ENCODE measurements around the gene CASZ1.

The CASZ1 gene

DNA sequence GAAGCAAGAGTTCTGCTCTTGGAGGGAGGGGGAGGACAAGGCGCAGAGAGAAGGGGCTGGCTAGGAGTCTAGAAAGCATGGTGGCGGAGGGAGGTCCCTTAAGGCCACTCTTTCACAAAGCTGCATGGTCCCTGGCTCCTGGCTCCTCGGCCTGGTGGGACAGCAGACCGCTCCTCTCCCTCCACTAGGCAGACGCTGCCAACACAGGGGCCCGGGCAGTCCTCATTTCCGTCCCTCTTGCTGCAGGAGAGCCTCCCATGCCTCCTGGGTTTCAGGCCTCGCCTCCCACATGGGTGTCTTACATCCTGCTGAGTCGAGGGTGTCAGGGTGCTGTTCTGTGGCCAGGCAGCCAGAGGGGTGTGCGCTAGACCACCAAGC, 108.0 kb downstream of the CASZ1 start:
- TF ChIP-seq GATA3 (IDR thresholded peaks at IDR 0.05; ENCODE audit: low read depth, low read length): no peak
- TF ChIP-seq GATA2 (IDR thresholded peaks at IDR 0.05; ENCODE audit: low read depth, low read length): no peak

DNA sequence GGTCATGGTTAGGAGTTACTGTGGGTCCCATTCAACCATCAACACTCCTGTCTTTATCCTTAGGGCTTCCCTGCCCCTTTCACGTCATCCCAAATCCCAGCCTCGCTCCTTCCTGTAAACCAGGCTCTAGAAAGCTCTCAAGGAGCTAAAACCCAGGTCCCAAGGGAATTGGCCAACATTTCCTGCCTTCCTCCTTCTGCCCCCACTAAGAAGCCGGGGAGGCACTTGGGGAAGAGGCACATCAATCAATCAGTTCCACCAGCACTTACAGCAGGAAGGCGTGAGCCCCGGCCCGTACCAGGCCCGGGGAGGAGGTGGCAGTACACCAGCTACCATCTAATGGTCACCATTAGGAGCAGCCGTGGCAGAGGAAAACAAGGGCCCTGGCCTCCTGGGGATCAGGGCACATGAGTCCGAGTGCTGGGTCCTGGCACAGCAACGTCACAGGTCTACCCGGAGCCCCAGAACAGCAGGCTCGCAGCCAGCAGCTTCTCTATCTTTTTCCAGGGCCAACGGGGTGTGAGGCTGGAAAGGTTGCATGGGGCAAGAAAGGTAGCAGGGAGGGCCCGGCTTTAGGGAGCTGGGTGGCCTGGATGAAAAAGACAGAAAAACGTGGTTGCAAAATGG, 108.6 kb downstream of the CASZ1 start:
- TF ChIP-seq GATA3 (IDR thresholded peaks at IDR 0.05; ENCODE audit: low read depth, low read length) (no peak), GATA2 (IDR thresholded peaks at IDR 0.05; ENCODE audit: low read depth, low read length) (no peak)

DNA sequence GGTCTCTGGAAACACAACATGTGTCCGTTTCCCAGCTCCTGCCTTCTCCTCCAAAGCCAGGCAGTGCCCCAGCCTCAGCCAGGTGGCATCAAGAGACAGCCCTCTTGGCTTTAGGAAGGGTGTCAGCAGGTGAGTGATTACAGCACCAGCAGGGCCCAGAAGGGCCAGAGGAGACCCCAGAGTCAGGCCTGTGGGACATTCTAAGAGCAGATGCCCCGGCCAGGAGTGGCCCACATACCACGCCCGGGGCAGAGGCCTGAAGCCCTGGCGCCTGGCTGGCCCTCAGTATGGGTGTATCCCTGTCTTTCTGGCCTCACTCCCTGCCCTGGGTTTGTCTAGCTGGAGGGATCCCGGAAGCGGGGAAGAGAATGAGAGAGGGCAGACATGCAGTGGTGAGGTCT, 109.2 kb downstream of the CASZ1 start:
- TF ChIP-seq GATA2 (IDR thresholded peaks at IDR 0.05; ENCODE audit: low read depth, low read length): no peak
- no peak for TF ChIP-seq GATA3 (IDR thresholded peaks at IDR 0.05; ENCODE audit: low read depth, low read length)

DNA sequence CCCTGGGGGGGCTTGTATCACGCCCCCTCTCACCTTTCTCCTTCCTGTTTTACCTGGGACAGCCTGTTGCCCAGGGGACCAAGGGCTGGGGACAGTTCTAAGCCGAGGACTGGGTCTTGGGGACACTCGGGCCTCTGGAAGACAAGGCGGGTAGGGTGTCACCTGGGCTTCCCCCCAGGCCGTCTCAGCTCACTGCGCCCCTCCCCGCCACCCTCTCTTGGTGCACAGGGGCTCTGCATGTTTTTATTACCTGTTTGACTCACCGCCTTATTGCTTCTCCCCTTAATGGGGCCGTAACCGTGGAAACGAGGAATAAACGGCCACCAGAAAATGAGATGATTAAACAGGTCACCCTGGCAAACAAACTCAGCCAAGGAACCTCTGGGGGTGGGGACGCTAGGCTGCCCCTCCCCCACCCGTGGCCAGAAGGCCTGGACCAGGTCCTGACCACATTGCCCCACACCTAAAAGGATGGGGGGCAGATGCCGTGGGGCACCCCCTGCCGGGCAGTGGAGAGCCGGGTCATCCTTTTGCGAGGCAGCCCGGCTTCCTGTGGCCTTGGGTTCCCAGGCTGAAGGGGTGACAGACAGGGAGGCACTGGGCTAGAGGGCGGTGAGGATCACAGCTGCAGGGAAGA, 109.9 kb downstream of the CASZ1 start:
- TF ChIP-seq GATA2 (IDR thresholded peaks at IDR 0.05; ENCODE audit: low read depth, low read length) (no peak), GATA3 (IDR thresholded peaks at IDR 0.05; ENCODE audit: low read depth, low read length) (no peak)

DNA sequence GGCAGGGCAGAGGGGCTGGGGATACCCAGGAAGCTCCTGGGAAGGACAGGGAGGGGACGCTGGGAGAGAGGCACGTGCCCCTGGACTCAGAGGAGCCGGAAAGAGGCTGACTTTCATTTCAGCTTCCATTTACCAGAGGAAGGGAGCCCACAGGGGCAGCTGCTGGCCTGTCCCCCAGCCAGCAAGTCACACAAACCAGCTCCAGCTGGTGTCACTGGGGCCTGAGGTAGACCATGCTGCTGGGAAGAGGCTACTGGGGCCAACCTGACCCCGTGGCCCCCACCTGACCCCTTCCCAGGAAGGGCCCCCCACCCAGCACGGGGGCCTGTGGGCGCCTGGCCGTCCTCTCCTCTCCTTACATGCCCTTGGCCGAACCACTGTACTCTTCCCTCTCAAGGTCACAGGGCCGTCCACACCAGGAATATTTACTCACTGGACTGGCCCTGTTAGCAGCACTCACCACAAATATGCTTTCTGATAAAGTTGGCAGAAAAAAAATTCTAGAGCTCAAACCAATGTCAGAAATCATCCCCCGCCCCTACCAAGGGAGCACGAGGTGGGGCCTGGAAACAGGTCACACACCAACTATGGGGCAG, 110.5 kb downstream of the CASZ1 start:
- no peak for TF ChIP-seq GATA3 (IDR thresholded peaks at IDR 0.05; ENCODE audit: low read depth, low read length)
- TF ChIP-seq GATA2 (IDR thresholded peaks at IDR 0.05; ENCODE audit: low read depth, low read length): no peak

DNA sequence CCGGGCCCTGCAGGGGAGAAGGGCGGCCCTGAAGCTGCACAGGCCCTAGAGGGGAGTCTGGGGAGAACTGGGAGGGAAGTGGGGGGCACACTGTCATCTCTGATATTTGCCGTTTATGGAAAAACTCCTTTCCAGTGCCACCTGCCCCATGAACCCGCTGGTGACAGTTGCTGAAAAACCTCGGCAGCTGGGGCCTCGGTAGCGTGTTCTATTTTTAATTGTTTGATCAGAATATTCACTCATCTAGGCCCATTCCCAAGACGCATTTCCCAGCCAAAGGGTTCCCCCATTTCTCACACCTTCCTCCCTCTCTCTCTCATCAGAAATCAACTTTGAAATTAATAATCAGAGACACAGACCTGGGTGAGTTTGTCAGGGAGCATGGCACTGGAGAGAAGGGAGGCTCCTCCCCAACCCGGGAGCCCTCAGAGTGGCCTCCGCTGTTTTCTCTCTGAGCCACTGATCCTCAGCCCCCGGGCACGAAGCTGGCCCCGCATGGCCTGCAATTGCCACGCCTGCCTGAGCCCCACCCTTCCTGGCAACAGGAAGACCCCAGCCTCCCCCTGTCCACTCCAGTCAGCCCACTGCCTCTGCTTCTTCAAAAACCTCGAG, 111.1 kb downstream of the CASZ1 start:
- TF ChIP-seq GATA3 (IDR thresholded peaks at IDR 0.05; ENCODE audit: low read depth, low read length): no peak
- TF ChIP-seq GATA2 (IDR thresholded peaks at IDR 0.05; ENCODE audit: low read depth, low read length): no peak

DNA sequence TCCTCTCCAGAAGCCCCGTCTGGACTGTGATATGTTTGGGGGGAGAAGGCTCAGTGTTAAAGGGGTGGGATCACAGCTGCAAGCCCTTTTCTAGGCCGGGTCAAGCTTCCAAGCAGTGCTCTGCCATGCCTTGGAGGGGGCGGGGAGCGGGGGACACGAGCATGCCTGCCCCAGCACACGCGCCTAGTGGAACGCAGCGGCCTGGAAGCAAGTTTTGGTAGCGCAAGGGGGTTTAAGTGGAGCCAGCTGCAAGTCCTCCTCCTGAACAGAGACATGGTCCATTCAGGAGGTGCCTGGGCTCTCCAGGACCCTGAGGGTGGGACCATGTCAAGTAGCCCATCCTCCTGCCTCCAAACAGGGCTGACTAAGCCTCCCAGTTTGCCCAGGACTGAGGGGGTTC, 112.2 kb downstream of the CASZ1 start:
- TF ChIP-seq GATA3 (IDR thresholded peaks at IDR 0.05; ENCODE audit: low read depth, low read length) (no peak), GATA2 (IDR thresholded peaks at IDR 0.05; ENCODE audit: low read depth, low read length) (no peak)

DNA sequence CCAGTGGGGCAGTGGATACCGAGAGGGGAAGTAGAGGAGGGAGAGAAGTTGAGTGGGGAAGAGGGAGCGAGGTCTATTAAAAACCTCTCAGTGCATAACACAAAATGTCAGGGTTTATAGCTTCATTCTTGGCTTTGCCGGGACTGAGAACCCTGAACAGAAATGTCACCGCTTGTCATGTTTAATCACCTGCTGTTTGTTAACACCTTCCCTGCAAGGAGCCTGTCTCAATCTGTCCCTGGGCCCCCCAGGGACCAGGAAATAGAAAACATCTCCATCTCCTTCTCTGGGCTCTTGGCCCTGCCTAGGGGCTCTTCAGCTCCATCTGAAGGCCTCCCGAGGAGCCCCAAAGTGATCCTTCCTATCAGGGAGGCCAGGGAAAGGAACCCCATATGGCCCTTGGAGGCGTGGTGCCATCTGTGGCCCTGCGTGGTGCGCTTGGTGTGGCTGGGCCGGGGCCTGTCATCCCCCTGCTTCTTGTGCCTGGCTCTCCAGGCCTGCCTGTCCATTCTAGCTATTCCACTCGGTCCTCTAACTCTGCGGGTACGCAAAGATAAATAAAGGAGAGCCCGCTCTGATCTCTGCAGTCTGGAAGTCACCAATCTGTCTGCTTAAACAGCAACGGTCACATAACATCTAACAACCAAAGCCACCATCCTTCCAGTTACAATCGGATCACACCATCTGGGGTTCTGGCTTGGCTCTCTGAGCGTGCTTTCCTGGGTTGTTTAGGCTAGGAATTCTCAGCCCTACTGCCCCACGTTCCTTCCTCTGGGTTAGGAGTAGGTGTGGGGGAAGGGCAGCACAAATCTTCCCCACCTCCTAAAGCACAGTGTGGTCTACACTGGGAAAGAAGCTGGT, 113.8 kb downstream of the CASZ1 start:
- TF ChIP-seq GATA2 (IDR thresholded peaks at IDR 0.05; ENCODE audit: low read depth, low read length) (no peak), GATA3 (IDR thresholded peaks at IDR 0.05; ENCODE audit: low read depth, low read length) (no peak)

DNA sequence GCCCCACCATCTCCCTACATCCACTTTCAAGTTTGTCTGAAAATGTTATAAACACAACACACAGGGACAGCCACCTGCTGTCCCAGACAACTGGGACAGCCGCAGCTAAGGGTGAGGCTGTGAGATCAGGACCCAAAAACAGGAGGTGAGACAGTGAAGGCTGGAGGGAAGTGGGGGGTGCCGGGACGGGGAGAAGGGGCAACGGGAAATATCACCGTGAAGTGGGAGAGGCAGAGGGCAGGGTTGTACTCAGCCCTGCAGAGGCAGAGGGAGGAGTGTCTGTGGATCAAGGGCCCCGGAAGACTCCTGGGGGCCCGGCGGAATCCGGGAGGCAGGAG, 114.4 kb downstream of the CASZ1 start:
- no peak for TF ChIP-seq GATA3 (IDR thresholded peaks at IDR 0.05; ENCODE audit: low read depth, low read length)
- TF ChIP-seq GATA2 (IDR thresholded peaks at IDR 0.05; ENCODE audit: low read depth, low read length): no peak

DNA sequence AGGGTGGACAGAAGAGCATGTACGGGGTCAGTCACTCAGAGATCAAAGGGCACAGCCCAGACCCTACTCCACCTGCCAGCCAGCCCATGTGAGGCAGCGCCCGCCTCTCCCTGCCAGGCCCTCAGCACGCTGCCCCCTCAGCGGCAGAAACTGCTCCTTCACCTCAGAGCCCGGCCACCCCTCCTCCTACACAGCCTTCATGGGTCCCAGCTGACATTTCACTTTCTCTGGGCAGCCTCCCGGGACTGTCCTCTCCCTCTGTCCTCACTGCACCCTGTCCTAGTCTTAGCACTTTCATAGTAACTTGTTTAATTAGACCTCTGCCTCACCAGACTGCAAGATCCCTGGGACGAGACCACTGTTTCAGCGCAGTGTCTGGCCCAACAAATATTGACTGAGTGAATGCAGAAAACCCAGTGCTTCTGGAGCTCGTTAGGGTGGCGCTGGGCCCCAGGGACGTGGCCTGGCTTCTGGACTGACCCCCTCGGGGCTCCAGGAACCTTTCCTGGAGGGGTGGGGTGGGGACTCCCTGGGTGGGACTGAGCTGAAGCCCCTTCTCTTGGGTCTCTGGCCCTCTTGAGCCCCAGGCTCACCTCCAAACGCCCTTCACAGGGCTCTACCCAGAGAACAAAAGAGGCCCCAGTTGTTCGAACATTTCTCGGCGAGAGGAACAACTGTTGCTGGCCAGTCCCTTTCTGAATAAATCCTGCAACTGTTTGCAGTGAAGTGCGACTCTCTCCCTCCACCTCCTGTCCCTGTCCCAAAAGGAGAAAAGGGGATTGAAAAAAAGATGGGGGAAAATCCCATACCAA, 114.9 kb downstream of the CASZ1 start:
- no peak for TF ChIP-seq GATA2 (IDR thresholded peaks at IDR 0.05; ENCODE audit: low read depth, low read length)
- TF ChIP-seq GATA3 (IDR thresholded peaks at IDR 0.05; ENCODE audit: low read depth, low read length): no peak

DNA sequence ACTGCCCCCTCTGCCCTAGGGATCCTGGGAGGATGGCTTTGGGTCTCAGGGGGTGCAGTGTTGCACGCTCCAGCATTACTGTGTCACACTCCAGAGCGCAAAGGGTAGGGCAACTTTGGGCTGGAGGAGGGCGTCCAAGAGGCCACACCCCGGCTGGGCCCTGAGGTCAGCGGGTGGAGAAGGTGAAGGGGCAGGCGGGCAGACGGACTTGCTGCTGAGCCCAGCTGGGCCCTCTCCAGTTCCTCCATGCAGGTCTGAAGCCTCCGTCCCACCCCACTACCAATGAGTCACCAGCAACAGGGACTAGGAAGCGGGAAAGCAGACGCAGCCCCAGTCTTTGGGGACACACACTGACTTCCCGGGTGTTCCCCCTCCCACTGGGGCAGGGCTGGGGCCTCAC, 116.0 kb downstream of the CASZ1 start:
- TF ChIP-seq GATA2 (IDR thresholded peaks at IDR 0.05; ENCODE audit: low read depth, low read length) (no peak), GATA3 (IDR thresholded peaks at IDR 0.05; ENCODE audit: low read depth, low read length) (no peak)

DNA sequence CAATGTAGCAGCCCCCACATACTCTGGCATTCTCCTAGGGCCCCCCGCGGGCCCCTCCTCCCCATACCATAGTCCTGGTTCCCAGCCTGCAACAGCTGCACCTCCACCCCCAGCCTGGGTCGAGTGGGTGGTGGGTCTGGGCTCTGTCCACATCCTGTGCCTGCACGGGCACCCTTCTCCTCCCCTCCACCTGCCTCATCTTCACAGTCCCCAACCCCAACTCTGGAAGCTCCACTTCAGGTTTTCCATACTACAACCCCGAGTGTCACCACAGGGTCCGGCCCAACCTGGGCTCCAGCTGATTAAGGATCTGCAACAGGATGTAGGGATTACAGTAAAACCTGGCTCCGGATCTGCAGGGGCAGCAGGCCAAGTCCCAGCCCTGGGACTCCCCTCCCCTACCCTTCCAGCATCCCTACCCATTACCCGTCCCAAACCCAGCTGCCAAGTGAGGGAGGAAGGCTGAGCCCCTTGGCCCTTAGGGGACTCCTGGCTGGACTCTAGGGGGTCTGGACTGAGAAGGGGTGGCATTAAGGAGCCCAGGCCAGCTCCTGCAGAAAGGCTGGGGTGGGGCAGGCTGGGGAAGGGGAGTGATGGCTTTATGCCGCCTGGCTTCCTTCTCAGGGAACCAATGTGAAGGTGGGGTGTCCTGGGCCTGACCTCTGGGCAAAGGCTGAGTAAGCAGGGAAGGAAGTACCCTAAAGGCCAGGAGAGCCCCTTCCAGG, 116.8 kb downstream of the CASZ1 start:
- no peak for TF ChIP-seq GATA3 (IDR thresholded peaks at IDR 0.05; ENCODE audit: low read depth, low read length)
- TF ChIP-seq GATA2 (IDR thresholded peaks at IDR 0.05; ENCODE audit: low read depth, low read length): peak; percentile 73

DNA sequence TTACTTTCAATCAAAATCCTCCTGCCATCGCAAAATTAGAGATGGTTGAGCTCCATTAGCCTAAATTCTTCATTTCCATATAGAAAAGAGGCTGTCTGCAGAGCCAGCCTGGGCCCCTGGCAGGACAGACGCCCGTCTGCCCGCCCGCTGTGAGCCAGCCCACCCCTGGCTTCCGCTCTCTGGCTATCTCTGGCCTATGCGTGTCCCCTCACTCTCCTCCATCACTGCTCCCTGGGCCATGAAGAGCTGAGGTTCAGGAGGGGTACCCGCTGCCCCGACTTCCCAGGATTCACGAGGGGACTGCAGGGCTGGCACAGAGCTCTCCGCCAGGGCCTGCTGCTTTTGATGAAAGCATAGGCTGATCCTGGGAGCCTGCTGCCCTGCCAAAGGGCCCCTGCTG, 117.6 kb downstream of the CASZ1 start:
- no peak for TF ChIP-seq GATA2 (IDR thresholded peaks at IDR 0.05; ENCODE audit: low read depth, low read length)
- no peak for TF ChIP-seq GATA3 (IDR thresholded peaks at IDR 0.05; ENCODE audit: low read depth, low read length)

All from SH-SY5Y (cell line).